PC-3 (cell line): Measurements from ENCODE around the gene NOS1.

Experiments
- CTCF ChIP-seq: fragments of 300-600 bp; sonication (generic); conservative IDR thresholded peaks from 2 replicates; pipeline ENCODE4 v1.5.1; 2017; ENCODE audit warnings: antibody characterized with exemption, low read depth, mild to moderate bottlenecking, low read length
- EZH2 ChIP-seq: fragments of 300-600 bp; sonication (generic); IDR thresholded peaks from one replicate; pipeline ENCODE4 v1.6.1; 2017; ENCODE audit warnings: antibody characterized with exemption, mild to moderate bottlenecking, low read length; ENCODE audit not compliant: unreplicated experiment
- EZH2phosphoT487 ChIP-seq: fragments of 300-600 bp; sonication (generic); IDR thresholded peaks from 2 replicates; pipeline ENCODE4 v1.6.1; 2018; ENCODE audit warnings: mild to moderate bottlenecking, antibody characterized with exemption, low read length, borderline replicate concordance

- TF ChIP-seq CTCF (no peak), EZH2 (no peak), EZH2phosphoT487 (no peak)
These were observed 28.0 kb downstream of the NOS1 start for GRCh38 chr12:117333331-117333881.
